Esophagus squamous epithelium (tissue), 5 donors: ENCODE results near the gene TLDC2. TPM values are rescaled to one million over a fixed set of nuclear protein-coding genes. Genes with fewer than 3 reads are reported as not detected.
A peak's percentile ranks its signal among the peaks of the same experiment; 100 is the strongest.
"Not testable (repeated sequence)": the region's sequence is repeated elsewhere in the genome, so short reads cannot be mapped to it uniquely, and the experiment has no call there.

Experiments used
- DNase-seq: peaks from one replicate; lab custom pipeline; 2025; lab: John Stamatoyannopoulos, UW
- H3K27ac ChIP-seq, 4 donors: fragments of 200-600 bp; sonication (generic); one replicate each; pipeline ENCODE4 v1.5.1; 2016 to 2019; ENCODE audit warnings: mild to moderate bottlenecking in 1 of 4
- H3K27me3 ChIP-seq, 4 donors: fragments of 200-600 bp; sonication (generic); 1 replicate in 3 of 4; 2 replicates in 1 of 4; pipeline versions ENCODE4 v1.5.1 to v1.6.0; 2017 to 2021; ENCODE audit warnings: antibody characterized with exemption in 1 of 4
- H3K36me3 ChIP-seq, 3 donors: fragments of 200-600 bp; sonication (generic); one replicate each; pipeline ENCODE4 v1.5.1; 2016 to 2019
- H3K4me1 ChIP-seq, 3 donors: fragments of 200-600 bp; sonication (generic); one replicate each; pipeline ENCODE4 v1.5.1; 2017 to 2019
- H3K4me3 ChIP-seq, 4 donors: fragments of 200-600 bp; sonication (generic); 1 replicate in 3 of 4; 2 replicates in 1 of 4; pipeline ENCODE4 v1.5.1; 2016 to 2019; ENCODE audit warnings: mild to moderate bottlenecking in 2 of 4, moderate library complexity in 1 of 4
- H3K9me3 ChIP-seq, 3 donors: fragments of 200-600 bp; sonication (generic); one replicate each; pipeline ENCODE4 v1.5.1; 2016 to 2019
- CTCF ChIP-seq, 6 experiments: fragments of 450-650 bp in 4 of 6; fragments of 200-600 bp in 2 of 6; sonication (generic) in 2 of 6; IDR thresholded peaks; one replicate each; pipeline ENCODE4 v1.5.1; 2016 to 2019; ENCODE audit warnings: antibody characterized with exemption in 6 of 6, mild to moderate bottlenecking in 4 of 6, moderate library complexity in 4 of 6
- POLR2A ChIP-seq, 4 donors: fragments of 450-650 bp; IDR thresholded peaks; one replicate each; pipeline ENCODE4 v1.6.1; 2017; ENCODE audit warnings: antibody characterized with exemption in 4 of 4, mild to moderate bottlenecking in 4 of 4, moderate library complexity in 3 of 4
- WGBS, 2 donors: methylation state at CpG; one replicate each; pipeline ENCODE4 v1.1.5; 2018; 5-methylcytosine and 5-hydroxymethylcytosine counted together
- intact Hi-C: fragments of 100-400 bp; cut with DNase I; formaldehyde crosslinking; loops from one replicate; pipeline ENCODE4 v1.15.0; 2022
- total RNA-seq, 4 donors: library from RNA; depleted of rRNA; stranded (reverse); fragments of >200 nt; gene quantifications; one replicate each; pipeline ENCODE4 v1.1.0, GENCODE V29; 2016
- donor health status: DM: yes; HTN: yes; CAD: no.

The TLDC2 gene
- total RNA-seq, 4 donors from 2014 or later, result 0.53 to 1.1 TPM; not detected in 2

GRCh38 chr20:36866681-36867495, 9.1 kb upstream of the TLDC2 start:
- intact Hi-C loops, result loop anchor here (10.0 kb wide), 1 partner anchor 252 kb away; no protein-coding TSS in a partner anchor
- Histone ChIP-seq H3K27me3 (no peaks in the 10 kb centered on the region), H3K36me3 (no peaks in the 10 kb centered on the region), H3K4me3 (no peak overlapping the region), H3K9me3 (no peaks in the 10 kb centered on the region), H3K4me1 (peaks cover 7 to 19% (median 15%) of the 10 kb centered on the region in 3 donors), H3K27ac (peak overlapping the region in 1 of 4 donors; percentile 18)
- WGBS, 2 donors, result 65 to 74% methylated on average over 7 to 8 of the region's 8 CpGs
- DNase-seq, result no peak
- TF ChIP-seq POLR2A (IDR thresholded peaks at IDR 0.05) (no peak), CTCF (IDR thresholded peaks at IDR 0.05) (no peak)

GRCh38 chr20:36871640-36872570, 4.0 kb upstream of the TLDC2 start:
- Histone ChIP-seq H3K27me3 (no peaks in the 10 kb centered on the region), H3K4me1 (peaks cover 5 to 19% (median 6%) of the 10 kb centered on the region in 3 donors), H3K4me3 (no peak overlapping the region), H3K27ac (no peak overlapping the region), H3K9me3 (no peaks in the 10 kb centered on the region), H3K36me3 (no peaks in the 10 kb centered on the region)
- intact Hi-C loops, result no loop called here
- TF ChIP-seq CTCF (IDR thresholded peaks at IDR 0.05), result no peak
- no peak for TF ChIP-seq POLR2A (IDR thresholded peaks at IDR 0.05)
- DNase-seq, result no peak
- WGBS, 2 donors, result 63 to 68% methylated on average over 8 to 9 of the region's 16 CpGs

GRCh38 chr20:36872852-36873251, 3.1 kb upstream of the TLDC2 start:
- DNase-seq, result no peak
- H3K4me3 ChIP-seq, result no peak overlapping the region

GRCh38 chr20:36873498-36874189, 2.3 kb upstream of the TLDC2 start:
- no peaks in the 10 kb centered on the region for H3K36me3 ChIP-seq
- peak overlapping the region in 1 of 4 donors; percentile 42 for H3K27ac ChIP-seq
- no peak for DNase-seq
- peaks cover 10 to 33% (median 11%) of the 10 kb centered on the region in 3 donors for H3K4me1 ChIP-seq
- H3K4me3 ChIP-seq, result no peak overlapping the region
- intact Hi-C loops, result no loop called here
- no peaks in the 10 kb centered on the region for H3K27me3 ChIP-seq
- TF ChIP-seq CTCF (IDR thresholded peaks at IDR 0.05) (no peak), POLR2A (IDR thresholded peaks at IDR 0.05) (no peak)
- WGBS, 2 donors, result 85 to 88% methylated on average over 12 of the region's 13 CpGs
- H3K9me3 ChIP-seq, result no peaks in the 10 kb centered on the region

More at GRCh38 chr20:36872852-36873251, 3.1 kb upstream of the TLDC2 start:
- Histone ChIP-seq H3K9me3 (no peaks in the 10 kb centered on the region), H3K27me3 (no peaks in the 10 kb centered on the region), H3K36me3 (no peaks in the 10 kb centered on the region), H3K4me1 (peaks cover 10 to 29% (median 10%) of the 10 kb centered on the region in 3 donors), H3K27ac (peak overlapping the region in 1 of 4 donors; percentile 42)
- no peak for TF ChIP-seq POLR2A (IDR thresholded peaks at IDR 0.05)
- no peak for TF ChIP-seq CTCF (IDR thresholded peaks at IDR 0.05)
- whole genome bisulfite sequencing, 2 donors, result 40 to 61% methylated on average over 1 to 2 of the region's 5 CpGs
- intact Hi-C loops, result no loop called here

- 68 to 76% methylated on average over 5 of the region's 5 CpGs for WGBS, 2 donors
- intact Hi-C loops, H3K4me3 ChIP-seq, H3K36me3 ChIP-seq, DNase-seq, H3K9me3 ChIP-seq, H3K27me3 ChIP-seq: not testable (repeated sequence)
- H3K27ac ChIP-seq, result peak overlapping the region in 2 of 4 donors; percentile 22 to 30
- H3K4me1 ChIP-seq, result peaks cover 10 to 33% (median 11%) of the 10 kb centered on the region in 3 donors
Observed at GRCh38 chr20:36875093-36875492, 845 bp upstream of the TLDC2 start.
